HCT116 (cell line): ENCODE measurements around the gene MYLK.

Experiments
- JUND ChIP-seq: IDR thresholded peaks from 2 replicates; pipeline ENCODE4 v1.6.1; 2012
- POLR2A ChIP-seq: IDR thresholded peaks from 2 replicates; pipeline ENCODE4 v1.7.0; 2011; ENCODE audit warnings: borderline replicate concordance; ENCODE audit not compliant: insufficient read depth, insufficient read length; ENCODE audit errors: extremely low read depth
- TF ChIP-seq, protein P1 (sequence below), 3 experiments: fragments of 200-600 bp in 1 of 3; sonication (generic) in 1 of 3; IDR thresholded peaks in 2 of 3; conservative IDR thresholded peaks in 1 of 3; 2 replicates each; pipeline ENCODE4 v1.5.1; 2012 to 2017; ENCODE audit warnings: low read depth in 2 of 3, low read length in 2 of 3, antibody characterized with exemption in 1 of 3, borderline replicate concordance in 1 of 3, control low read depth in 1 of 3, mild to moderate bottlenecking in 1 of 3, mixed read lengths in 1 of 3, mixed run types in 1 of 3, moderate library complexity in 1 of 3; ENCODE audit not compliant: insufficient read depth in 1 of 3
- TF ChIP-seq, protein P2 (sequence below): IDR thresholded peaks from 2 replicates; pipeline ENCODE4 v1.6.1; 2012

DNA sequence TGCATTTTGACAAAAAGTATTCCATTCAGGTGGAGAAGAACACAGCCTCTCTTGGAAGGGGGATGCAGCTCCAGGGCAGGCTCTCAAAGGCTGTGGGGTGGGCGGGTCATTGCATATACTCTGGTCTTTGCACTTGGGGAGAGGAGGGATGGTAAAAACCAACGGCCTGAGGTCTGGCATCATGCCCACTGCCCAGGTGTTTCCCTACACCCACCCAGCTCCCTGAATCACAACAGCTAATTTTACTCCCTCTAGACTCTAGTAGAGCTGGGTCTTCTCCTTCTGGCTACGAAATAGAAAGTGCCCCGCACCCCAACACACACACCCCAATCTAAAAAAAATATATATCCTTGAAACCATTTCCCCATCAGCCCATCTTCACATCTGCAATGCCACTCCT lies 1.0 kb downstream of the MYLK start:
- TF ChIP-seq, protein P1, sequence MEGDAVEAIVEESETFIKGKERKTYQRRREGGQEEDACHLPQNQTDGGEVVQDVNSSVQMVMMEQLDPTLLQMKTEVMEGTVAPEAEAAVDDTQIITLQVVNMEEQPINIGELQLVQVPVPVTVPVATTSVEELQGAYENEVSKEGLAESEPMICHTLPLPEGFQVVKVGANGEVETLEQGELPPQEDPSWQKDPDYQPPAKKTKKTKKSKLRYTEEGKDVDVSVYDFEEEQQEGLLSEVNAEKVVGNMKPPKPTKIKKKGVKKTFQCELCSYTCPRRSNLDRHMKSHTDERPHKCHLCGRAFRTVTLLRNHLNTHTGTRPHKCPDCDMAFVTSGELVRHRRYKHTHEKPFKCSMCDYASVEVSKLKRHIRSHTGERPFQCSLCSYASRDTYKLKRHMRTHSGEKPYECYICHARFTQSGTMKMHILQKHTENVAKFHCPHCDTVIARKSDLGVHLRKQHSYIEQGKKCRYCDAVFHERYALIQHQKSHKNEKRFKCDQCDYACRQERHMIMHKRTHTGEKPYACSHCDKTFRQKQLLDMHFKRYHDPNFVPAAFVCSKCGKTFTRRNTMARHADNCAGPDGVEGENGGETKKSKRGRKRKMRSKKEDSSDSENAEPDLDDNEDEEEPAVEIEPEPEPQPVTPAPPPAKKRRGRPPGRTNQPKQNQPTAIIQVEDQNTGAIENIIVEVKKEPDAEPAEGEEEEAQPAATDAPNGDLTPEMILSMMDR (IDR thresholded peaks at IDR 0.05 in 2 of 3, conservative IDR thresholded peaks at IDR 0.05 in 1 of 3; ENCODE audit: borderline replicate concordance in 1 of 3, insufficient read depth in 1 of 3, low read depth in 2 of 3, low read length in 2 of 3) = no peak
- TF ChIP-seq, protein P2, sequence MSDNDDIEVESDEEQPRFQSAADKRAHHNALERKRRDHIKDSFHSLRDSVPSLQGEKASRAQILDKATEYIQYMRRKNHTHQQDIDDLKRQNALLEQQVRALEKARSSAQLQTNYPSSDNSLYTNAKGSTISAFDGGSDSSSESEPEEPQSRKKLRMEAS = no peak
- no peak for TF ChIP-seq JUND
- TF ChIP-seq POLR2A = no peak
